Stimulated activated CD4-positive, alpha-beta T cell treated with anti-CD3 and anti-CD28 coated beads, Interleukin-15, amount 100 ng/mL, for 48 hours (primary cell): ENCODE measurements around the gene ST3GAL4.

Source experiments
- DNase-seq, 2 donors: peaks; one replicate each; pipeline ENCODE4 v3.0.0-alpha.2; 2020; ENCODE audit warnings: low read depth in 2 of 2

ST3GAL4 gene

DNA sequence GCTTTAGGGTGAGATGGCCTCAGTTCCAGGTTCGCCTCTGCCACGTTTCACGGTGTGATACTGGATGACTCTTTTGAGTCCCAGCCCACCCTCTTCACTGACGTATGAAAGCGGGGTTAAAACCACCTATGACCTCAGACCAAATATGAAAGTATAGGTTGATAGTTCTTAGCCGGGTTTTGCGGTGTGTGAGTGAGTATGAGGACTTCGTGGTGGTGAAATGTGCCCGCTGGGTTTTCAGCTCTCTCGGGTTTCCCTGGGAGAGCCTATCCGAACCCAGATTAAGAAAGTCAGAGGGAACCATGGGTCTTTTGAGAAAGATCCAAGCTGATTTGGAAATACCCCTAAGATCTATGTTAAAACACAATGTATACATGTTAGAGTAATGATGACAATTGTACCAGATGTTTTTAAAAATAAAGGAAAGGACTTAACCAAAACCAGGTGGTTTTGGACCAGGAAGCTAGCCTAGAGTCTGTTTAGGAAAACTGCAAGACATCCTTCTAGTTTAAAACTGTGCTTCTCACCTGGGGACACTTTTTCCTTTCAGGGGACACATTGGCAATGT, 25.8 kb upstream of the ST3GAL4 start:
- no peak for DNase-seq

DNA sequence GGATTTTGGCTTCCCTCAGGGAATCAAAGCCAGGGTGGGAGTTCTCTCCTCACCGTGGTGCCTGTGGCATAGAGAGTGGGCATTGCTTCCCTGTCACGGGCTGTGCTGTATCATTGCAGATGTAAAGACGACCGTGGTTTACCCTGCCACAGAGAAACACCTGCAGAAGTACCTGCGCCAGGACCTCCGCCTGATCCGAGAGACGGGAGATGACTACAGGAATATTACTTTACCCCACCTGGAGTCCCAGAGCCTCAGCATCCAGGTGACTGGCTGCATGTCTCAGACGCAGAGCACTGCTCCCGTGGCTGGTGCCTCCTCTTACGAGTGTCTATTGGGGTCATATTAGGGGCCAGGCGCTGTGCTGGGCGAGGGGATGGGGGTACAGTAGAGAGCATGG, 24.2 kb upstream of the ST3GAL4 start:
- DNase-seq, result no peak

DNA sequence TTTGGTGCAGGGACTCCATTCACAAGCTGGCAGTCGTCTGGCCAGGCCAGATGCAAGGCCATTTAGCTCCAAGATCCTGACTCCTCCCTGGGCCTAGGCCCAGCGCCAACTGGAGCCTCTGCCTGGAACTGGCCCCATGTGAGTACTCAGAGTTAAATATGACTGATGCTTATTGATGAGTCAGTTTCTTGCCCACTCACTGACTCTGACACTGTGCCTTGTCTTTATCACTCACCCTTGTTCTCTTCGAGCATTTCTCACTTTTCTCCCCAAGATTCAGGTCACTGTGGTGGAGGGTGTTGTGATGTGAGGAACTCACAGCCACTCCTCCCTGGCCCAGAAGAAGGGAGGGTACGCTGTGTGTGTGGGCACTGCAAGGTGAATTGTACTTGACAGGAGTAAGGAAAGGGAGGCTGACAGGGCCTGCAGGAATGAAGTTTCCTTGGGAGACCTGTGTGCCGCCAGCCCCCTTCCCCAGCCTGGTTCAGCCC, 23.2 kb upstream of the ST3GAL4 start:
- DNase-seq, result no peak

- no peak for DNase-seq
Measured at GRCh38 chr11:126333142-126333541, 22.3 kb upstream of the ST3GAL4 start.

GRCh38 chr11:126334659-126335462, 20.6 kb upstream of the ST3GAL4 start:
- no peak for DNase-seq

DNA sequence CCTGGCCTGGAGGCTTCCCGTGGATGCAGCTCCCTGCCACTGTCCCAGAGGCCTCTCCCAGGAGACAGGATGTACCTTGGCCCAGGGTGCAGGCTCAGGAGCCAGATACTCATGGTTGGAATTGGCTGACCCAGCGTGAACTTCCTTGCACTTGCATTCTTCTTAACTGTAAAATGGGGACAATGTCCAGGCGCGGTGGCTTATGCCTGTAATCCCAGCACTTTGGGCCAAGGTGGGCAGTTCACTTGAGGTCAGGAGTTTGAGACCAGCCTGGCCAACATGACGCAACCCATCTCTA, 20.1 kb upstream of the ST3GAL4 start:
- DNase-seq, result no peak

GRCh38 chr11:126336138-126336541, 19.3 kb upstream of the ST3GAL4 start:
- no peak for DNase-seq

- DNase-seq, result no peak
Measured at GRCh38 chr11:126336671-126337101, 18.8 kb upstream of the ST3GAL4 start.

- no peak for DNase-seq
Measured at GRCh38 chr11:126337126-126337473, 18.4 kb upstream of the ST3GAL4 start.

GRCh38 chr11:126337474-126338241, 17.8 kb upstream of the ST3GAL4 start:
- DNase-seq, result no peak

GRCh38 chr11:126338346-126339055, 17.0 kb upstream of the ST3GAL4 start:
- no peak for DNase-seq

- no peak for DNase-seq
Measured at GRCh38 chr11:126339073-126339862, 16.2 kb upstream of the ST3GAL4 start.

GRCh38 chr11:126339863-126340434, 15.5 kb upstream of the ST3GAL4 start:
- no peak for DNase-seq

- DNase-seq, result no peak
Measured at GRCh38 chr11:126340960-126341606, 14.4 kb upstream of the ST3GAL4 start.

- no peak for DNase-seq
Measured at GRCh38 chr11:126341760-126342161, 13.7 kb upstream of the ST3GAL4 start.

GRCh38 chr11:126343051-126343450, 12.4 kb upstream of the ST3GAL4 start:
- DNase-seq, result no peak

GRCh38 chr11:126344141-126345080, 11.1 kb upstream of the ST3GAL4 start:
- no peak for DNase-seq

DNA sequence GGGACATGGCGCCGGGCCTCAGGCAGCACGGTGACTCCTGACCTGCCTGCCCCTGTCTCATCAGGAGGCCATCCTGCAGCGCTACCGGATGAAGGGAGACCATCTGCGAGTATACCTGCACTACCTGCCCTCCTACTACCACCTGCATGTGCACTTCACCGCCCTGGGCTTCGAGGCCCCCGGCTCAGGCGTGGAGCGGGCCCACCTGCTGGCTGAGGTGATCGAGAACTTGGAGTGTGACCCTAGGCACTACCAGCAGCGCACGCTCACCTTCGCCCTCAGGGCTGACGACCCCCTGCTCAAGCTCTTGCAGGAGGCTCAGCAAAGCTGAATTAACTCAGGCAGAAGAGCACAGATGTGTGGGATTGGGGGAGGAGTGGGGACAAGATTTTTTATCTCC, 10.2 kb upstream of the ST3GAL4 start:
- DNase-seq, result no peak
